Measurements from ENCODE around the gene SRD5A1. TPM values are rescaled to one million over a fixed set of nuclear protein-coding genes. Genes with fewer than 3 reads are reported as not detected.

The SRD5A1 gene
- total RNA-seq, 2 donors from 2014 or later: 15.9 to 17.4 TPM

DNA sequence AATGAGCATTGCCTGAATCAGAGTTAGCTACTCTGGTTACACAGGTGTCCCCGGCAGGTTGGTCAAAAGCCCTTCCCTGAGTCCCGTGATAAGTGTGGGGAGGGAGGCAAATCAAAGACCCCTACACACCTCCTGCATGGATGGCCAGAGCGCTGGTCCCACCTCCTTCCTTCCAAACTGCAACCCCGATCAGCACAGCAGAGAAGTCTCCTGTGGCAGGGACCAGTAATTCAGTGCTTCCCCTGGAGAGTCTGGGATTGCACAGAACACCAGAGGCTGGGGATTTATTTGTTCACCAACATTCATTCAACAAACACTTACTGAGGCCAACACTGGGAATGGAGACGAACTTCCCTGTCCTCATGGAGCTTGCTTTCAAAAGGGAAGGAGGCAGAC lies 46.6 kb upstream of the SRD5A1 start:
- Histone ChIP-seq H3K4me3 (no peak overlapping the region), H3K9ac (ENCODE audit: low read depth in 2 of 2, low read length in 2 of 2) (no peak overlapping the region), H3K36me3 (no peaks in the 10 kb centered on the region), H3K4me1 (no peaks in the 10 kb centered on the region), H3K27me3 (peaks cover 13% of the 10 kb centered on the region), H3K27ac (no peak overlapping the region), H3K9me3 (no peaks in the 10 kb centered on the region)
- DNase-seq: no peak
- TF ChIP-seq, protein P1, sequence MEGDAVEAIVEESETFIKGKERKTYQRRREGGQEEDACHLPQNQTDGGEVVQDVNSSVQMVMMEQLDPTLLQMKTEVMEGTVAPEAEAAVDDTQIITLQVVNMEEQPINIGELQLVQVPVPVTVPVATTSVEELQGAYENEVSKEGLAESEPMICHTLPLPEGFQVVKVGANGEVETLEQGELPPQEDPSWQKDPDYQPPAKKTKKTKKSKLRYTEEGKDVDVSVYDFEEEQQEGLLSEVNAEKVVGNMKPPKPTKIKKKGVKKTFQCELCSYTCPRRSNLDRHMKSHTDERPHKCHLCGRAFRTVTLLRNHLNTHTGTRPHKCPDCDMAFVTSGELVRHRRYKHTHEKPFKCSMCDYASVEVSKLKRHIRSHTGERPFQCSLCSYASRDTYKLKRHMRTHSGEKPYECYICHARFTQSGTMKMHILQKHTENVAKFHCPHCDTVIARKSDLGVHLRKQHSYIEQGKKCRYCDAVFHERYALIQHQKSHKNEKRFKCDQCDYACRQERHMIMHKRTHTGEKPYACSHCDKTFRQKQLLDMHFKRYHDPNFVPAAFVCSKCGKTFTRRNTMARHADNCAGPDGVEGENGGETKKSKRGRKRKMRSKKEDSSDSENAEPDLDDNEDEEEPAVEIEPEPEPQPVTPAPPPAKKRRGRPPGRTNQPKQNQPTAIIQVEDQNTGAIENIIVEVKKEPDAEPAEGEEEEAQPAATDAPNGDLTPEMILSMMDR (IDR thresholded peaks at IDR 0.05): no peak
- intact Hi-C loops (cut with DNase I): loop anchor here (10.0 kb wide), 1 partner anchor 1092 kb away; no protein-coding TSS in a partner anchor

DNA sequence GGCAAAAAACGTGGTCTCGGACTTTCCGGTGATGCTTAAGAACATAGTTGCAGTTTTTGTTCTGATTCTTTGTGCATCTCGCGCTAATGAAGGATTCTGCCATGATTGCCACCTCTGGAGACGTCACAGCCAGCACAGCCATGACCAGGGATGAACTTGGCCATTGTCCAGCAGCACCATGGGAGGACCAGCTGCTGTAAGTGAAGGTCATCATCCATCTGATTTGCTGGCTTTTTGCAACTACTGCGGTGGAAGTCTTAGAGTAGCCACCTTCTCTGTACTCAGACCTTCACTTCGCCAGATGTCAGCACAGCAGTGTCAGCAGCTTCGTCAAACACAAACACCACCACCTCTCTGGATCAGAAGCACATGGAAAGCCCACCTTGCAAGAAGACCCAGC lies 46.1 kb upstream of the SRD5A1 start:
- no peaks in the 10 kb centered on the region for H3K9me3 ChIP-seq
- no peak overlapping the region for H3K9ac ChIP-seq (ENCODE audit: low read depth in 2 of 2, low read length in 2 of 2)
- intact Hi-C loops (cut with DNase I): loop anchor here (10.0 kb wide), 1 partner anchor 1092 kb away; no protein-coding TSS in a partner anchor
- H3K27ac ChIP-seq: no peak overlapping the region
- H3K36me3 ChIP-seq: no peaks in the 10 kb centered on the region
- no peaks in the 10 kb centered on the region for H3K4me1 ChIP-seq
- no peak for DNase-seq
- H3K27me3 ChIP-seq: peaks cover 13% of the 10 kb centered on the region
- TF ChIP-seq, protein P1 (IDR thresholded peaks at IDR 0.05): no peak
- no peak overlapping the region for H3K4me3 ChIP-seq

DNA sequence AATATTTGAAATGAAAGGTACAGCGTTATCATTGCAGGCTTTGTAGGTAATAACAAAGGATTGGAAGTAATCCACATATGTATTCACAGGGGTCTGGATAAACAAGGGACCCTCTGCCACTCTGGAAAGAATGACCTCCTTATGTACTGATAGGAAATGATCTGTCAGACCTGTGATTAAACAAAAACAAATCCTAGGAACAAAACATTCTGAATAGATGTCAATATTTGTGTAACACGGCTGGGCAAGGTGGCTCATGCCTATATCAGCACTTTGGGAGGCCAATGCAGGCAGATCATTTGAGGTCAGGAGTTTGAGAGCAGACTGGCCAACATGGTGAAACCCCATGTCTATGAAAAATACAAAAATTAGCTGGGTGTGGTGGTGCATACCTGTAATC lies 42.7 kb upstream of the SRD5A1 start:
- Histone ChIP-seq H3K4me3 (no peak overlapping the region), H3K27ac (no peak overlapping the region), H3K36me3 (no peaks in the 10 kb centered on the region), H3K4me1 (no peaks in the 10 kb centered on the region), H3K27me3 (no peaks in the 10 kb centered on the region), H3K9me3 (no peaks in the 10 kb centered on the region), H3K9ac (ENCODE audit: low read depth in 2 of 2, low read length in 2 of 2) (no peak overlapping the region)
- no peak for DNase-seq
- TF ChIP-seq, protein P1 (IDR thresholded peaks at IDR 0.05): no peak
- intact Hi-C loops (cut with DNase I): no loop called here

DNA sequence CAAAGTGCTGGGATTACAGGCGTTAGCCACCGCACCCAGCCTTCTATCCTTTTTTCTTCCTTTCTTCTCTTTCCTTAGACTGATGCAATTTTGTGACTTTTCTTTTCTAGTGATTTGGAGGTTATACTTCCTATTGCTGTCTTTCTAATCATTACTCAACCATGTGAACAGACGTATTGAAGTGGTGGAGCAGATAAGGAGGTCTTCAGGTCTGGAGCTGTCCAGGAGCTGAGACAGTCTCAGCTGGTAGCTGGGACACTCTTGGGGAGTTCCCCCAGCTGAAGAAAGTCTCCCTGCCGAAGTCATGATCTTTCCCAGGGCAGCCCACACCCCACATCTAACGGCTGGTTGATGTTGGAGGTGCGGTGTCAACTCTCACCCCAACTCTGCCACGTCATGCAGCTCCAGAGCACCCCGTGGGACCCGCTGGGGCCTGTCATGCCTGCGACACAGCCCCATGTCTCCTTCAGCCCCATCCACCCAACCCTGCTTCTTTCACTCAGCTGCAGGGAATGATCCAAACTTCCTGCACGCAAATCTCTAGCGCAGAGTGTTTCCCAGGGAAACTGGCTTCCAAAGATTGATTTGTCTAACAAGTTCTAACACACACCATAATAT lies 41.5 kb upstream of the SRD5A1 start:
- DNase-seq: no peak
- no peak overlapping the region for H3K9ac ChIP-seq (ENCODE audit: low read depth in 2 of 2, low read length in 2 of 2)
- TF ChIP-seq, protein P1 (IDR thresholded peaks at IDR 0.05): no peak

DNA sequence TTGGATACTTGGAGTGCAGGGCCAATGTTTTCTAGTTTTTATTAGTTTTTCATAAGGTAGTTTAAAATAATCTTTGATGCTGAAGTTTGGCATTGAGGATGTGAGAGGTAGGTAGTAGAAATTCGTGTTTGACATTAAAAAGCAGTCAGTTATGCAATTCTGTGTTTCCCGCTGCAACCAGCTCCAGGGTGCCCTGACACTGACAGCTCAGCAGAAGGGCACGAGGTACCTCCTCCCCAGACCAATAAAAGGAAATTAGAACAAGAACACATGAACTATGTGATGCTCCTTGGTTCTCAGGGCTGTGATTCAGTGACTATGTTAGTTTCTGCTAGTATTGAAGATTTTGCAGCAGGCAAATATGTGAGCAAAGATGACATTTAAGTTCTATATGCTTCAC lies 40.6 kb upstream of the SRD5A1 start:
- intact Hi-C loops (cut with DNase I): no loop called here
- TF ChIP-seq, protein P1 (IDR thresholded peaks at IDR 0.05): no peak
- DNase-seq: no peak

More for the DNA sequence above, 41.5 kb upstream of the SRD5A1 start:
- Histone ChIP-seq H3K27ac (no peak overlapping the region), H3K9me3 (no peaks in the 10 kb centered on the region), H3K4me1 (no peaks in the 10 kb centered on the region), H3K36me3 (no peaks in the 10 kb centered on the region), H3K27me3 (no peaks in the 10 kb centered on the region), H3K4me3 (no peak overlapping the region)
- intact Hi-C loops (cut with DNase I): no loop called here

More for the DNA sequence above, 40.6 kb upstream of the SRD5A1 start:
- H3K9ac ChIP-seq (ENCODE audit: low read depth in 2 of 2, low read length in 2 of 2): no peak overlapping the region
- H3K27me3 ChIP-seq: no peaks in the 10 kb centered on the region
- no peaks in the 10 kb centered on the region for H3K4me1 ChIP-seq
- H3K36me3 ChIP-seq: no peaks in the 10 kb centered on the region
- no peaks in the 10 kb centered on the region for H3K9me3 ChIP-seq
- no peak overlapping the region for H3K4me3 ChIP-seq
- H3K27ac ChIP-seq: no peak overlapping the region

Data from colonic mucosa (tissue), 4 donors.